K562 (cell line): ENCODE results near the gene ZNF181. TPM values are rescaled to one million over a fixed set of nuclear protein-coding genes. Genes with fewer than 3 reads are reported as not detected.

Source experiments
- ADNP ChIP-seq: fragments of 200-800 bp; sonication (Bioruptor generic); IDR thresholded peaks from 2 replicates; pipeline ENCODE4 v1.6.1; 2016; ENCODE audit warnings: missing genetic modification characterization, missing compliant biosample characterization
- ARNT ChIP-seq, 2 experiments: fragments of 450-650 bp; IDR thresholded peaks; 2 replicates each; pipeline ENCODE4 v1.6.1; 2016; ENCODE audit warnings: mild to moderate bottlenecking in 1 of 2
- CCNT2 ChIP-seq: IDR thresholded peaks from 2 replicates; pipeline ENCODE4 v1.6.1; 2011; ENCODE audit warnings: borderline replicate concordance, low read depth, mild to moderate bottlenecking, moderate library complexity, mixed read lengths, low read length; ENCODE audit not compliant: insufficient read length; ENCODE audit errors: extremely low read depth
- DDX20 ChIP-seq: fragments of 450-650 bp; IDR thresholded peaks from 2 replicates; pipeline ENCODE4 v1.6.1; 2016; ENCODE audit warnings: missing genetic modification characterization, low read depth, mild to moderate bottlenecking, missing compliant biosample characterization, moderate library complexity
- DPF2 ChIP-seq: fragments of 450-650 bp; IDR thresholded peaks from 2 replicates; pipeline ENCODE4 v1.6.1; 2016
- FOXP1 ChIP-seq: sonication (generic); formaldehyde crosslinking; IDR thresholded peaks from 2 replicates; pipeline ENCODE4 v1.8.0; 2022; ENCODE audit warnings: mild to moderate bottlenecking, missing genetic modification reagents
- HMGN3 ChIP-seq: IDR thresholded peaks from 2 replicates; pipeline ENCODE4 v1.6.1; 2011; ENCODE audit warnings: borderline replicate concordance, low read depth, mild to moderate bottlenecking, mixed read lengths, low read length; ENCODE audit not compliant: insufficient read length; ENCODE audit errors: extremely low read depth
- MTA3 ChIP-seq: fragments of 450-650 bp; formaldehyde crosslinking; IDR thresholded peaks from 2 replicates; pipeline ENCODE4 v1.6.1; 2017; ENCODE audit warnings: mild to moderate bottlenecking, borderline replicate concordance
- NFXL1 ChIP-seq: fragments of 450-650 bp; formaldehyde crosslinking; IDR thresholded peaks from 2 replicates; pipeline ENCODE4 v1.4.0; 2021; ENCODE audit warnings: mild to moderate bottlenecking
- OTX1 ChIP-seq: fragments of 450-650 bp; formaldehyde crosslinking; IDR thresholded peaks from 2 replicates; pipeline ENCODE4 v1.4.0; 2022; ENCODE audit warnings: mild to moderate bottlenecking
- PTBP1 ChIP-seq: fragments of 200-400 bp; formaldehyde crosslinking; IDR thresholded peaks from 2 replicates; pipeline ENCODE4 v1.6.1; 2017; ENCODE audit warnings: low read depth, low read length
- PURB ChIP-seq: sonication (generic); formaldehyde crosslinking; IDR thresholded peaks from 2 replicates; pipeline ENCODE4 v1.9.0; 2021; ENCODE audit warnings: low read depth, mild to moderate bottlenecking, missing genetic modification reagents
- PYGO2 ChIP-seq: fragments of 450-650 bp; IDR thresholded peaks from 2 replicates; pipeline ENCODE4 v1.6.1; 2016; ENCODE audit warnings: mild to moderate bottlenecking, missing genetic modification characterization, moderate library complexity, missing compliant biosample characterization
- RBBP5 ChIP-seq: fragments of 200-600 bp; sonication (generic); IDR thresholded peaks from 2 replicates; pipeline ENCODE4 v1.6.1; 2012; ENCODE audit warnings: borderline replicate concordance, mild to moderate bottlenecking, low read length, control low read depth, inconsistent platforms; ENCODE audit not compliant: insufficient read depth, poor library complexity, severe bottlenecking
- SMAD4 ChIP-seq: fragments of 250-450 bp; sonication (Bioruptor Pico); conservative IDR thresholded peaks from 2 replicates; pipeline ENCODE4 v1.8.0; 2021; ENCODE audit warnings: inconsistent platforms, mild to moderate bottlenecking, moderate library complexity
- SMARCE1 ChIP-seq: fragments of 450-650 bp; IDR thresholded peaks from 2 replicates; pipeline ENCODE4 v1.7.1; 2016; ENCODE audit warnings: mild to moderate bottlenecking
- SOX6 ChIP-seq: fragments of 450-650 bp; IDR thresholded peaks from 2 replicates; pipeline ENCODE4 v1.6.1; 2014; ENCODE audit warnings: mild to moderate bottlenecking
- SREBF1 ChIP-seq: fragments of 150-350 bp; IDR thresholded peaks from 2 replicates; pipeline ENCODE4 v1.6.1; 2014; ENCODE audit warnings: antibody characterized with exemption, low read depth, low read length, borderline replicate concordance
- STAG1 ChIP-seq: sonication (generic); formaldehyde crosslinking; IDR thresholded peaks from 2 replicates; pipeline ENCODE4 v1.5.0; 2020; ENCODE audit warnings: missing genetic modification reagents, borderline replicate concordance
- TAF1 ChIP-seq: IDR thresholded peaks from 2 replicates; pipeline ENCODE4 v1.6.1; 2011; ENCODE audit warnings: mild to moderate bottlenecking, low read length, moderate library complexity; ENCODE audit not compliant: insufficient read depth, control insufficient read depth, severe bottlenecking; ENCODE audit errors: extremely low read depth
- U2AF2 ChIP-seq: fragments of 200-400 bp; formaldehyde crosslinking; optimal IDR thresholded peaks from 2 replicates; pipeline ENCODE3; 2017; ENCODE audit warnings: low read depth, mild to moderate bottlenecking, low read length
- ZBTB8A ChIP-seq: fragments of 450-650 bp; IDR thresholded peaks from 2 replicates; pipeline ENCODE4 v1.6.1; 2018; ENCODE audit warnings: mild to moderate bottlenecking, moderate library complexity; ENCODE audit not compliant: partially characterized antibody
- ZFX ChIP-seq: sonication (generic); formaldehyde crosslinking; IDR thresholded peaks from 2 replicates; pipeline ENCODE4 v1.8.0; 2022; ENCODE audit warnings: mild to moderate bottlenecking, missing genetic modification reagents, moderate library complexity
- ZNF184 ChIP-seq: sonication (generic); formaldehyde crosslinking; IDR thresholded peaks from 2 replicates; pipeline ENCODE4 v1.5.0; 2020; ENCODE audit warnings: missing genetic modification reagents
- ZNF717 ChIP-seq: fragments of 250-450 bp; sonication (Bioruptor Pico); IDR thresholded peaks from 2 replicates; pipeline ENCODE4 v1.5.0; 2021
- ZNF785 ChIP-seq: fragments of 250-450 bp; sonication (Bioruptor Pico); IDR thresholded peaks from 2 replicates; pipeline ENCODE4 v1.4.0; 2020; ENCODE audit warnings: mild to moderate bottlenecking
- polyA plus RNA-seq, 8 experiments: library from polyadenylated mRNA; depleted of rRNA in 4 of 8; stranded (reverse) in 5 of 8; unstranded in 3 of 8; fragments of >200 nt; fragmentation: Nextera tagmentation in 2 of 8; fragmentation: Illumina TruSeq in 1 of 8; extraction: Ambion mirVana in 2 of 8; extraction: Trizol in 1 of 8; gene quantifications; 2 replicates each; pipeline versions ENCODE4 v1.2.1 to v1.2.3, GENCODE V29; 2011 to 2014; ENCODE audit warnings: inconsistent platforms in 1 of 8, missing spikeins in 1 of 8
- total RNA-seq, 7 experiments: library from RNA; depleted of rRNA in 6 of 7; stranded (reverse); fragments of >200 nt in 6 of 7; fragmentation: Illumina TruSeq in 2 of 7; extraction: Trizol in 2 of 7; gene quantifications; 2 replicates each; pipeline versions ENCODE4 v1.2.1 to v1.2.3, GENCODE V29; 2011 to 2021; ENCODE audit warnings: low replicate concordance in 1 of 7
- TF ChIP-seq, protein P1 (sequence below): fragments of 250-450 bp; sonication (Bioruptor Pico); IDR thresholded peaks from 2 replicates; pipeline ENCODE4 v1.4.0; 2020; ENCODE audit warnings: borderline replicate concordance
- TF ChIP-seq, protein P2 (sequence below): fragments of 200-800 bp; sonication (Bioruptor generic); IDR thresholded peaks from 2 replicates; pipeline ENCODE4 v1.6.1; 2017; ENCODE audit warnings: missing genetic modification characterization, missing compliant biosample characterization

ZNF181 gene
- total and polyA plus RNA-seq, 9 of the 15 experiments (the other 6 are each of a cell fraction or from before 2014, with no cell fraction given) = 4.3 to 20.3 (median 12.1) TPM

GRCh38 chr19:34772697-34773554 lies 38.9 kb downstream of the ZNF181 start, which contains the start of gene ZNF599 (continued):
- TF ChIP-seq ZFX (CRISPR knock-in tag) (peak; percentile 61), CCNT2 (no peak), SREBF1 (no peak), OTX1 (CRISPR knock-in tag) (no peak), TAF1 (no peak), MTA3 (peak; percentile 89), ZNF785 (CRISPR knock-in tag) (no peak), SMARCE1 (no peak), ZNF184 (CRISPR knock-in tag) (no peak), PTBP1 (no peak), ZBTB8A (no peak), PYGO2 (tag) (no peak), ADNP (tag) (no peak), HMGN3 (no peak), PURB (CRISPR knock-in tag) (no peak), DDX20 (tag) (no peak), U2AF2 (no peak), ZNF717 (CRISPR knock-in tag) (no peak), STAG1 (CRISPR knock-in tag) (no peak), RBBP5 (peak; percentile 57), DPF2 (no peak), NFXL1 (CRISPR knock-in tag) (no peak), ARNT (IDR thresholded peaks at IDR 0.05) (no peak), SOX6 (no peak), SMAD4 (CRISPR knock-in tag) (no peak), FOXP1 (no peak)
- TF ChIP-seq, protein P1, sequence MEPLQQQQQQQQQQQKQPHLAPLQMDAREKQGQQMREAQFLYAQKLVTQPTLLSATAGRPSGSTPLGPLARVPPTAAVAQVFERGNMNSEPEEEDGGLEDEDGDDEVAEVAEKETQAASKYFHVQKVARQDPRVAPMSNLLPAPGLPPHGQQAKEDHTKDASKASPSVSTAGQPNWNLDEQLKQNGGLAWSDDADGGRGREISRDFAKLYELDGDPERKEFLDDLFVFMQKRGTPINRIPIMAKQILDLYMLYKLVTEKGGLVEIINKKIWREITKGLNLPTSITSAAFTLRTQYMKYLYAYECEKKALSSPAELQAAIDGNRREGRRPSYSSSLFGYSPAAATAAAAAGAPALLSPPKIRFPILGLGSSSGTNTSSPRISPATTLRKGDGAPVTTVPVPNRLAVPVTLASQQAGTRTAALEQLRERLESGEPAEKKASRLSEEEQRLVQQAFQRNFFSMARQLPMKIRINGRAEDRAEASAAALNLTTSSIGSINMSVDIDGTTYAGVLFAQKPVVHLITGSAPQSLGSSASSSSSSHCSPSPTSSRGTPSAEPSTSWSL (CRISPR knock-in tag) = no peak
- TF ChIP-seq, protein P2, sequence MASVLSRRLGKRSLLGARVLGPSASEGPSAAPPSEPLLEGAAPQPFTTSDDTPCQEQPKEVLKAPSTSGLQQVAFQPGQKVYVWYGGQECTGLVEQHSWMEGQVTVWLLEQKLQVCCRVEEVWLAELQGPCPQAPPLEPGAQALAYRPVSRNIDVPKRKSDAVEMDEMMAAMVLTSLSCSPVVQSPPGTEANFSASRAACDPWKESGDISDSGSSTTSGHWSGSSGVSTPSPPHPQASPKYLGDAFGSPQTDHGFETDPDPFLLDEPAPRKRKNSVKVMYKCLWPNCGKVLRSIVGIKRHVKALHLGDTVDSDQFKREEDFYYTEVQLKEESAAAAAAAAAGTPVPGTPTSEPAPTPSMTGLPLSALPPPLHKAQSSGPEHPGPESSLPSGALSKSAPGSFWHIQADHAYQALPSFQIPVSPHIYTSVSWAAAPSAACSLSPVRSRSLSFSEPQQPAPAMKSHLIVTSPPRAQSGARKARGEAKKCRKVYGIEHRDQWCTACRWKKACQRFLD = no peak
